ENCODE results near the gene CARD11.
"Not testable (repeated sequence)": the region's sequence is repeated elsewhere in the genome, so short reads cannot be mapped to it uniquely, and the experiment has no call there.

Gene CARD11

GRCh38 chr7:3027005-3027845 lies 16.4 kb downstream of the CARD11 start:
- peaks cover 5% of the 10 kb centered on the region for H3K4me1 ChIP-seq (ENCODE audit: insufficient read depth, low read length)
- no peaks in the 10 kb centered on the region for H3K27me3 ChIP-seq (ENCODE audit: insufficient read depth, low read length)
- H3K4me3 ChIP-seq (ENCODE audit: low read length): no peak overlapping the region
- H2AFZ ChIP-seq (ENCODE audit: low read depth, low read length): no peak overlapping the region
- peaks cover 5% of the 10 kb centered on the region for H3K9me3 ChIP-seq (ENCODE audit: low read length)
- no peaks in the 10 kb centered on the region for H3K36me3 ChIP-seq (ENCODE audit: insufficient read depth, low read length)

- Histone ChIP-seq H3K4me1 (ENCODE audit: insufficient read depth, low read length) (peaks cover 2% of the 10 kb centered on the region), H2AFZ (ENCODE audit: low read depth, low read length) (no peak overlapping the region), H3K27me3 (ENCODE audit: insufficient read depth, low read length) (no peaks in the 10 kb centered on the region), H3K9me3 (ENCODE audit: low read length) (peaks cover 5% of the 10 kb centered on the region), H3K36me3 (ENCODE audit: insufficient read depth, low read length) (no peaks in the 10 kb centered on the region), H3K4me3 (ENCODE audit: low read length) (no peak overlapping the region)
Measured at GRCh38 chr7:3025616-3026015, 18.1 kb downstream of the CARD11 start.

GRCh38 chr7:3021825-3022224 lies 21.8 kb downstream of the CARD11 start:
- H3K4me3 ChIP-seq (ENCODE audit: low read length): no peak overlapping the region
- no peaks in the 10 kb centered on the region for H3K4me1 ChIP-seq (ENCODE audit: insufficient read depth, low read length)
- peaks cover 5% of the 10 kb centered on the region for H3K9me3 ChIP-seq (ENCODE audit: low read length)
- no peaks in the 10 kb centered on the region for H3K27me3 ChIP-seq (ENCODE audit: insufficient read depth, low read length)
- no peaks in the 10 kb centered on the region for H3K36me3 ChIP-seq (ENCODE audit: insufficient read depth, low read length)
- H2AFZ ChIP-seq (ENCODE audit: low read depth, low read length): no peak overlapping the region

- H3K9me3 ChIP-seq (ENCODE audit: low read length); H2AFZ ChIP-seq (ENCODE audit: low read depth, low read length); H3K36me3 ChIP-seq (ENCODE audit: insufficient read depth, low read length); H3K4me3 ChIP-seq (ENCODE audit: low read length); H3K4me1 ChIP-seq (ENCODE audit: insufficient read depth, low read length); H3K27me3 ChIP-seq (ENCODE audit: insufficient read depth, low read length): not testable (repeated sequence)
Measured at GRCh38 chr7:3021224-3021623, 22.4 kb downstream of the CARD11 start.

- Histone ChIP-seq H3K4me3 (ENCODE audit: low read length) (no peak overlapping the region), H3K9me3 (ENCODE audit: low read length) (peaks cover 5% of the 10 kb centered on the region), H2AFZ (ENCODE audit: low read depth, low read length) (no peak overlapping the region), H3K27me3 (ENCODE audit: insufficient read depth, low read length) (no peaks in the 10 kb centered on the region), H3K4me1 (ENCODE audit: insufficient read depth, low read length) (no peaks in the 10 kb centered on the region), H3K36me3 (ENCODE audit: insufficient read depth, low read length) (no peaks in the 10 kb centered on the region)
Measured at GRCh38 chr7:3020416-3020815, 23.3 kb downstream of the CARD11 start.

GRCh38 chr7:3019801-3020200 lies 23.9 kb downstream of the CARD11 start:
- Histone ChIP-seq H3K4me1 (ENCODE audit: insufficient read depth, low read length) (no peaks in the 10 kb centered on the region), H3K4me3 (ENCODE audit: low read length) (no peak overlapping the region), H3K36me3 (ENCODE audit: insufficient read depth, low read length) (no peaks in the 10 kb centered on the region), H3K27me3 (ENCODE audit: insufficient read depth, low read length) (no peaks in the 10 kb centered on the region), H2AFZ (ENCODE audit: low read depth, low read length) (no peak overlapping the region), H3K9me3 (ENCODE audit: low read length) (peaks cover 2% of the 10 kb centered on the region)

GRCh38 chr7:3013975-3014792 lies 29.5 kb downstream of the CARD11 start:
- Histone ChIP-seq H2AFZ (ENCODE audit: low read depth, low read length) (no peak overlapping the region), H3K27me3 (ENCODE audit: insufficient read depth, low read length) (no peaks in the 10 kb centered on the region), H3K4me1 (ENCODE audit: insufficient read depth, low read length) (no peaks in the 10 kb centered on the region), H3K36me3 (ENCODE audit: insufficient read depth, low read length) (no peaks in the 10 kb centered on the region), H3K9me3 (ENCODE audit: low read length) (peaks cover 2% of the 10 kb centered on the region), H3K4me3 (ENCODE audit: low read length) (no peak overlapping the region)

- H3K4me3 ChIP-seq (ENCODE audit: low read length): no peak overlapping the region
- H3K27me3 ChIP-seq (ENCODE audit: insufficient read depth, low read length): no peaks in the 10 kb centered on the region
- H3K9me3 ChIP-seq (ENCODE audit: low read length): peaks cover 4% of the 10 kb centered on the region
- H2AFZ ChIP-seq (ENCODE audit: low read depth, low read length): no peak overlapping the region
- H3K36me3 ChIP-seq (ENCODE audit: insufficient read depth, low read length): no peaks in the 10 kb centered on the region
- no peaks in the 10 kb centered on the region for H3K4me1 ChIP-seq (ENCODE audit: insufficient read depth, low read length)
Measured at GRCh38 chr7:3011211-3011852, 32.3 kb downstream of the CARD11 start.

- Histone ChIP-seq H3K9me3 (ENCODE audit: low read length) (peaks cover 4% of the 10 kb centered on the region), H3K36me3 (ENCODE audit: insufficient read depth, low read length) (no peaks in the 10 kb centered on the region), H2AFZ (ENCODE audit: low read depth, low read length) (no peak overlapping the region), H3K4me1 (ENCODE audit: insufficient read depth, low read length) (no peaks in the 10 kb centered on the region), H3K27me3 (ENCODE audit: insufficient read depth, low read length) (no peaks in the 10 kb centered on the region), H3K4me3 (ENCODE audit: low read length) (no peak overlapping the region)
Measured at GRCh38 chr7:3010161-3010560, 33.5 kb downstream of the CARD11 start.

GRCh38 chr7:3009086-3009485 lies 34.6 kb downstream of the CARD11 start:
- no peaks in the 10 kb centered on the region for H3K36me3 ChIP-seq (ENCODE audit: insufficient read depth, low read length)
- H3K27me3 ChIP-seq (ENCODE audit: insufficient read depth, low read length): no peaks in the 10 kb centered on the region
- H2AFZ ChIP-seq (ENCODE audit: low read depth, low read length): no peak overlapping the region

GRCh38 chr7:3008386-3008785 lies 35.3 kb downstream of the CARD11 start:
- H3K27me3 ChIP-seq (ENCODE audit: insufficient read depth, low read length): no peaks in the 10 kb centered on the region
- peaks cover 7% of the 10 kb centered on the region for H3K4me1 ChIP-seq (ENCODE audit: insufficient read depth, low read length)
- H3K4me3 ChIP-seq (ENCODE audit: low read length): no peak overlapping the region
- H2AFZ ChIP-seq (ENCODE audit: low read depth, low read length): no peak overlapping the region
- H3K9me3 ChIP-seq (ENCODE audit: low read length): peaks cover 4% of the 10 kb centered on the region
- no peaks in the 10 kb centered on the region for H3K36me3 ChIP-seq (ENCODE audit: insufficient read depth, low read length)

More at GRCh38 chr7:3009086-3009485, 34.6 kb downstream of the CARD11 start:
- Histone ChIP-seq H3K9me3 (ENCODE audit: low read length) (peaks cover 4% of the 10 kb centered on the region), H3K4me3 (ENCODE audit: low read length) (no peak overlapping the region), H3K4me1 (ENCODE audit: insufficient read depth, low read length) (peaks cover 2% of the 10 kb centered on the region)

GRCh38 chr7:3007696-3008095 lies 36.0 kb downstream of the CARD11 start:
- H3K4me3 ChIP-seq (ENCODE audit: low read length): no peak overlapping the region
- no peaks in the 10 kb centered on the region for H3K27me3 ChIP-seq (ENCODE audit: insufficient read depth, low read length)
- H3K9me3 ChIP-seq (ENCODE audit: low read length): peaks cover 3% of the 10 kb centered on the region
- H3K36me3 ChIP-seq (ENCODE audit: insufficient read depth, low read length): no peaks in the 10 kb centered on the region
- peaks cover 7% of the 10 kb centered on the region for H3K4me1 ChIP-seq (ENCODE audit: insufficient read depth, low read length)
- no peak overlapping the region for H2AFZ ChIP-seq (ENCODE audit: low read depth, low read length)

- no peaks in the 10 kb centered on the region for H3K36me3 ChIP-seq (ENCODE audit: insufficient read depth, low read length)
- H3K4me3 ChIP-seq (ENCODE audit: low read length): no peak overlapping the region
- no peak overlapping the region for H2AFZ ChIP-seq (ENCODE audit: low read depth, low read length)
- H3K9me3 ChIP-seq (ENCODE audit: low read length): peaks cover 2% of the 10 kb centered on the region
- no peaks in the 10 kb centered on the region for H3K27me3 ChIP-seq (ENCODE audit: insufficient read depth, low read length)
- peaks cover 7% of the 10 kb centered on the region for H3K4me1 ChIP-seq (ENCODE audit: insufficient read depth, low read length)
Measured at GRCh38 chr7:3005257-3005656, 38.4 kb downstream of the CARD11 start.

Measured in neuron (in vitro differentiated cells).